ENCODE results near the gene ASCL4.
"Not testable (repeated sequence)": the region's sequence is repeated elsewhere in the genome, so short reads cannot be mapped to it uniquely, and the experiment has no call there.

Gene ASCL4, protein sequence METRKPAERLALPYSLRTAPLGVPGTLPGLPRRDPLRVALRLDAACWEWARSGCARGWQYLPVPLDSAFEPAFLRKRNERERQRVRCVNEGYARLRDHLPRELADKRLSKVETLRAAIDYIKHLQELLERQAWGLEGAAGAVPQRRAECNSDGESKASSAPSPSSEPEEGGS

DNA sequence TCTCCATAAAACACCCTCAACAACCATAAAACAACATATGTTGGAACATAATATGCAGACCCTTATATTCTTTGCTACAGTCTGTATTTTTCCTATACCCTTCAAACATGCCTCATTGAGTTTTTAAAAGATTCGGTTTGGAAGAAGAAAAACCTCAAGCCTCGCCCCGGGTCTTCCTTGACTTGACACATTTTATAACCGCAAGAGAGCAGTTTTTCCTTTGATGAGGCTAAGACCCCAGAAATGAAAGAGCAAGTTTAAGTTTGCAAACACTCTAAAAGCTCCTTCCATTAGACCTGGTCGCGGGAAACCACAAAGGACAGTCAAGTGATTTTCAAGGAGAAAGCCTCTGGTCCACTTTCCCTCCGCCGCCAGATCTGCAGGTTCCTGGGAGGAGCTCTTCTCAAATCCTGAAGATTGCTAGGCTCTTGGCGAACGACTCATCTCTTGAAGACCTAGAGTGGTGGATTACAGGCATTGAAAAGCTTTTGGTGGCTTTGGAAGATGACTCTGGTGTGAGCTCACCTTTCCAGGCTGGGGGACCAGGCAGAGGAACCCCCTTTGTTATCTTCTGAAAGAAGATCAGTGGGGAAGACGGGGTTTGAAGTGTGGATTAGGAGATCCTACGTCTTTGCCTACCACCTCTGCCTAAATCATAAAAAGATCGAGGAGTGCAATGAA lies at the start of gene ASCL4:
TSS of gene ASCL4 (plus strand) at position 356 of the 681 bp plus-strand sequence. CDS start 515 bp downstream, outside the sequence.
- no peak for DNase-seq (ENCODE audit: low read depth in 2 of 2)

DNA sequence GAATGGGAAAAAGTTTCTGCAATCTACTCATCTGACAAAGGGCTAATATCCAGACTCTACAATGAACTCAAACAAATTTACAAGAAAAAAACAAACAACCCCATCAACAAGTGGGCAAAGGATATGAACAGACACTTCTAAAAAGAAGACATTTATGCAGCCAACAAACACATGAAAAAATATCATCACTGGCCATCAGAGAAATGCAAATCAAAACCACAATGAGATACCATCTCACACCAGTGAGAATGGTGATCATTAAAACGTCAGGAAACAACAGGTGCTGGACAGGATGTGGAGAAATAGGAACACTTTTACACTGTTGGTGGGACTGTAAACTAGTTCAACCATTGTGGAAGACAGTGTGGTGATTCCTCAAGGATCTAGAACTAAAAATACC lies 47.2 kb upstream of the ASCL4 start:
- DNase-seq (ENCODE audit: low read depth in 2 of 2) = not testable (repeated sequence)

DNA sequence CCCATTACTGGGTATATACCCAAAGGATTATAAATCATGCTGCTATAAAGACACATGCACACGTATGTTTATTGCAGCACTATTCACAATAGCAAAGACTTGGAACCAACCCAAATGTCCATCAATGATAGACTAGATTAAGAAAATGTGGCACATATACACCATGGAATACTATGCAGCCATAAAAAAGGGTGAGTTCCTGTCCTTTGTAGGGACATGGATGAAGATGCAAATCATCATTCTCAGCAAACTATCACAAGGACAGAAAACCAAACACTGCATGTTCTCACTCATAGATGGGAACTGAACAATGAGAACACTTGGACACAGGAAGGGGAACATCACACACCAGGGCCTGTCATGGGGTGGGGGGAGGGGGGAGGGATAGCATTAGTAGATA lies 46.8 kb upstream of the ASCL4 start:
- not testable (repeated sequence) for DNase-seq (ENCODE audit: low read depth in 2 of 2)

DNA sequence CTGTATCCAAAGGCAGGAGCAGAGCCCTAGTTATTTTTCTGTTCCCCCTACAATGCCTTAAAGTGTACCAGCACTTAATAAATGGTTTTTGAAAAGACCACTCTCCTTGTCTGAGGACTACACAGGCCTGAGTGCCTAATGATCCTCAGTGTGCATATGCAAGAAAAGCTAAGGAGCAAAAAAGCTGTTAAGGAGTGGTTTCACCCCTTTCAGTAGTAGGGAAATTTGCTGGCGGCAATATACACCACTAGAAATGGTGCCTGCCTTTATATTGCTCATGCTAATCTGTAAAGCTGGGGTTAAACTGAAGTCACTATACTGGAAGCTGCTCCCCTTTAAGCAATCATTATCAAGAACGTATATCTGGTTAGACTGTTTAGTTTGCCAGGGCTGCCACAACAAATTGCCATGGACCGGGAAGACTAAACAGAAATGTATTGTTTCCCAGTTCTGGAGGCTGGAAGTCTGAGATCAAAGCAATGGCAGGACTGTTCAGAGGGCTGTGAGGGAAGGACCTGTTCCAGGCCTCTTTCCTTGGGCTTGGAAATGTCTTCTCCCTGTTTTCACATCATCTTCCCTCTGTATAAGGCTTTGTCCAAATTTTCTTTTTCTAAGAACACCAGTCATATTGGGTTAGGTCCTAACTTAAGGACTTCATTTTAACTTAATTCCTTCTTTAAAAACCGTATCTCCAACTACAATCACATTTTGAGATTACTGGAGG lies 43.7 kb upstream of the ASCL4 start:
- DNase-seq (ENCODE audit: low read depth in 2 of 2) = no peak

DNA sequence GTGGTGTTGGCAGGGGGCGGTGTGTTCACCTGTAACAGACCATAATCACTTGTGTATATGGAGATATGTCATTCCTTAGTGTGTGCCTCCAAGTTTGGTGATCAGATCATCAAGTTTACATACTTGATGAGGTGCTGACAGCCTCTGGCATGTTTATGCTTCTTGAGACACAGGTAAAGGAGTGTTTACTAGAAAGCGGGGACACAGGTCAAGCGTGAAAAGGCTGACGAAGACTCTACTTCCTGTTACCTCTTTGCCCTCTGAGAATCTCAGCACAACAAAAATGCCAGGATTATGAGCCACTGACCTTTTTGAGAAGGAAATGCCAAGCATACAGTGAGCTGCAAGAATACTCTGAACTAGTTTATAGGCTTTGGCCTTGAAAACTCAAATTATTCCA lies 43.1 kb upstream of the ASCL4 start:
- no peak for DNase-seq (ENCODE audit: low read depth in 2 of 2)

DNA sequence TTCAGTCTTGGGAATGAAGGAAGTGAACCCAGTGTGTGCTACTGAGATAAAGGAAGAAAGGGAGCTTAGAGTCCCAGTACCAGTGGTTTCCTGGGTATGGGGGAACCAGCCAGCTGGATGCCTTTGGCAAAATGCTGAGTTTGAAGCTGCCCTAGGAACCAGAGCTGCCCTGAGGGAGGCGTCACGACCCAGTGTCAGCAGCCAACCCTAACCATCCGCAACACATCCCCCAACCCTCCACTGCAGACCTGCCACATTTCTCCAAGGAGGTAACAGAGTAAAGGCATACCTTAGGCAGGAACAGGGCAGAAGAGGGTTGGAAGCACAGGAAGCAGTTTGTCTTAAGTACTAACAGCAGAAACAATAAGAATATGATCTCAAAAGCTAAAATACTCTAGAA lies 42.1 kb upstream of the ASCL4 start:
- DNase-seq (ENCODE audit: low read depth in 2 of 2) = no peak

DNA sequence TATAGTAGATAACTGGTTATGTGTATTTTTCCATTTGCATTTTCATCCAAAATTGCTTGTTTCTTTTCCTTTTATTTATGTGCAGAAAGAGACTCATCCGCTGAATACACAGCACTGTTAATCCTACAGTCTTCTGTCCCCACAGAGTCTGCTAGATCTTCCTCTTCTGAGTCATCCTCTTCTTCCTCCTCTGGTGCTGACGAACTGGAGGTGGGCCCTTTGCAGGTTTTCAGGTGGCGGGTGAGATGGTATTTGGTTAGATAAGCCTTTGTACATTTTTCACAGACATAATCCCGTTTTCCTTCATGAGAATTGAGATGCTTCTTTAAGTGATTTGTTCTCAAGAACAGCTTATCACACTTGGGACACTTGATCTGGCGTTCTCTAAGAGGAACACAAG lies 40.4 kb upstream of the ASCL4 start:
- no peak for DNase-seq (ENCODE audit: low read depth in 2 of 2)

DNA sequence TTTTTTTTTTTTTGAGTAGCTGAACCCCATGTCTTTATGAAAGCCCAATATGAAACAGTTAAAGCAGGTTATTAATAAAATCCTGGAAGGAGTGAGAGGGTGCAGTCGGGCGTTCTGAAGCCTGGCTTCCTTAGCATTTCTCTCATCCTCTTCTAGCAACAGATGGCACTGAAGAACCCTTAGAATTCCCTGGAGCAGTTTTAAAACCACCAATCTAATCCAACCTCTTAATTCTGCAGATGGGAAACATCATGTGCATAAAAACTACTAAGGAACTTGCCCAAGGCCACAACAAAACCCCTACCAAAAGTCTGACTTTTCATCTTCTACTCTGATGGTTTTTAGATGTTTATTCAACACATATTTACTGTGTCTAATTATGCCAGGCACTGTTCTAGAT lies 38.7 kb upstream of the ASCL4 start:
- DNase-seq (ENCODE audit: low read depth in 2 of 2) = no peak

DNA sequence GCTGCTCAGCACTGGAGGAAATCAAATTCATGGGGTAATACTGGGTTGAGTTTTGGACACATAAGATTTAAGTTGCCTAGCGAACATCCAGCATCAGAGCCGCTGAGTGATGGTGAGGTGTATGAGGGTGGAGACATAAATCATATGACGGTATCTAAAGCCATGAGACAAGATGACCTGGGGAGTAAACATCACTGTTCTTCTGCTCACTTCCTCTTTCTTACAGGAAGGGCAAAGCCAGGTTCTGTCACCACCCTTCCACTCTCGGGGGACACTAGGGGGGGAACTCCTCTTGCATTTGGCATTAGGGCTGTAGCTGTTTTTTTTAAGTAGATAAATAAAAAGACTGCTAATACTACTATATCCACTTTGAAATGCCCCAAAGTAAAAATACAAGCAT lies 37.6 kb upstream of the ASCL4 start:
- no peak for DNase-seq (ENCODE audit: low read depth in 2 of 2)

DNA sequence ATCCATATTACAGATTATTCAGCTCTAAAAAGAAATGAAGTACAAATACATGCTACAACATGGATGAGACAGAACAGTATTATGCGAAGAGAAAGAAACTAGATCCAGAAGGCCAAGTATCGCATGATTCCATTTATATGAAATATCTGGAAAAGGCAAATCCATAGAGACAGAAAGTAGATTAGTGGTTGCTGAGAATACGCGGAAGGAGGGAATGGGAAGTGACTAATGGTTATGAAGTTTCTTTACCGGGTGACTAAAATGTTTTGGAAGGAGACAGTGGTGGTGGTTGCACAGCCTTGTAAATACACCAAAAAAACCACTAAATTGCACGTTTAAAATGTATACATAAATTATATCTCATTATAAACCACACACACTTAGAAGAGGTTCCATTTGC lies 26.0 kb upstream of the ASCL4 start:
- DNase-seq (ENCODE audit: low read depth in 2 of 2) = no peak

DNA sequence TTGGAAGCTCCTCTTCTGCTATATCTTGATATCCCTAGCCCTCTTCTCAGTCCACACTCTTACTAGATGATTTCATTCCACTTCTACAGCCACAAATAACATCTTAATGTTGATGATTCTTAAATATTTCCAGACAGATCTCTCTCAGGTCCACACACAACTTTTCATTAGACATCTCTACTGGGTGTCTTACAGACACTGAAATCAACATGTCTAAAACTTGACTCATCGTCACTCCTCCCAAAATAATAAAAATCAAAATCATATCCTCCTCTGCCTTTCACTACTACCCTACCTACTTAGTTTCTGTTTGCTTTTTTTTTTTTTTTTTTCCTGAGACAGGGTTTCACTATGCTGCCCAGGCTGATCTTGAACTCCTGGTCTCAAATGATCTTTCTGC lies 25.4 kb upstream of the ASCL4 start:
- no peak for DNase-seq (ENCODE audit: low read depth in 2 of 2)

DNA sequence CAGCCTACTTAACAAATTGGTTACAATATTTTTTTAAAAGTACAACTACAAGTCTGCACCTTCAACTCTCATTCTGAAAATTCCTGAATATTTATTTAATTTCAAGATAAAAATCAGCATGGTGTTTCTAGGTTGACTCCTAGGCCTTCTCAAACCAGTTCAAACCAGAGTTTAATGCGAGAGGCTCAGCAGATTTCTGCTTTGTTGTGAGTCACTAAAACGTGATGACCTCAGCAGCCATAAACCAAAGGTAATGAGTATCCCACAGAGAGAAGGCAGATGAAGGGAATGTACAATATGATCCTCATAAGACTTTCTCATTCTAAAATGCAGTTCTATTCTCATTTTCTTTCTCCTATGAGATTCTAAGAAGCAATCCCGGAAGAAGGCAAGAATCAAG lies 15.1 kb upstream of the ASCL4 start:
- DNase-seq (ENCODE audit: low read depth in 2 of 2) = no peak

DNA sequence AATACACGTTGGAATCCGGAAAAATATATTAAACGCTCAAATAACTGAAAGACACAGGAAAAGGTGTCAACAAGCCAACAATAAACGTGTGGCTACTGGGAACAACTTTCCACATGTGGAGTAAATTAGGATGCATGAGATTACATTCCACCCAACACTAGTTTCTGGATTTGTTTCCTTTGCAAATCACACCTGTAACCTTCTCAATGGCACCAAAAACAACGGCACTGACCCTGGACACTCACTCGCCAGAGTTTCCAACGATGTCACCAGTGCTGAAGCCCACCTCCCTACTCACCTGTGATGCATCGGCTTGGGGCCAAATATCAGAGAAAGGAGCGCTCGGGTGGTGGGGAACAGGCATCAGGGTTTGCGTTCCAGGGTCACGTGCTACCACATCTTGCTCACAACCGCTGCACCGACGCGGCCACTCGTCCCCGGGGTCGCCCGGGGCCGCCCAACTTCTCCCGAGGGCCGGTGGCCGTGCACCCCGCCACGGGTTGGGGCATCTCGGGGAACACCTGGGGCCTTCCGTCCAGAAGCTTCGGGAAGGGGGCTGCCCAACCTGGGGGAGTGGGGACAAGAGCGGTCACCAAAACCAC lies 14.2 kb upstream of the ASCL4 start:
- no peak for DNase-seq (ENCODE audit: low read depth in 2 of 2)

DNA sequence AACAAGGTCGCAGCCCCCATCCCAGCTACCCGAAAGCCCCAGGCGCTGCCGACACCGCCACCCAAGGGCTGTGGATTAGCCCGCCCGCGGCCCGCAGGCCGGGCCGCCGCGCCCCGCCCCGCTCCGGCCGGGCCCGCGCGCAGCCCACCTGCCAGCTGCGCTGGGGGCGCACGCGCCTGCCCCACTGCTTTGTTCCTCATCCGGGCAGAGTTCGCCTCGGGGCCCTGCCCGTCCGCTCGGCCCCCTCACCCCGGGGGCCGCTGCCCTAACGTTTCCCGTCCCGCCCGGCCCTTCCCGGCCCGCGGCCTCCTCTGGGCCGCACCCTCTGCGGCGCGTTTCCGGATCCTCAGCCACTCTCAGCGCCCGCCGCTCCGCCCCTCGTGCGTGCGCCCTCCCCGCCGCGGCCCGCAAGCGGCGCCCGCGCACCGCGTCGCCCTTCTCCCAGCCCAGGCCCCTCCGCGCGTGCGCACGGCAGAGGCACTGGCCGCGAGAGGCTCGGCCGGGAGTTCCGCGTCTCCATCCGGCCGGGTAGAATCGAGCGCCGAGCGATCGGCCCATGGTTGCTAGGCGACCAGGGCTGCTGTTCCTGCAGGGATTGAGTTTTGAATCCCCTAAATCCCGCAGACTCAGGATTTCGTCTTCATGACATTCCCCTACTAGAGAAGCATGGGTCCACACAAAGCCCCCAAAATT lies 13.5 kb upstream of the ASCL4 start, which contains the start of gene PRDM4:
TSS of gene PRDM4 (minus strand) at position 329 of the 693 bp plus-strand sequence. CDS start 622 bp downstream, outside the sequence.
- DNase-seq (ENCODE audit: low read depth in 2 of 2) = peak; percentile 68 to 71

DNA sequence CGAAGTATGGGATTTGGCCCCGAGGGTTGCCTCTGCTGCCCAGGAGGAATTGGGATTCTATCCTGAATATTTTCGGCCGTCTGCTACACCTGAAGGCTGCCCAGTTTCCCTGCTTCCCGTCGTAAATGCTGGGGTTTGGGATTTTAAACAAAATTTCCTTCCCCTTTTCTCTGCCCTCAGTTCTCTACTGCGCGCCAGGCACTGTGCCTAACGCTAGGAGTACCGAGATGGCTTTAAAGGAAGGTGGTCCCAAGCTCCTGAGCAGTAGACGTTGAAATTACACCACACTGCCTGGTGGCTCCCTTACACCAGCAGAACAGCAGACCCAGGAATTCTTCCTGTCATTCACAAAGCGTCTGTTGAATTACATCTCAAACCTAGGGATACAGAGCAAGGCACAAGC lies 13.0 kb upstream of the ASCL4 start:
- no peak for DNase-seq (ENCODE audit: low read depth in 2 of 2)

DNA sequence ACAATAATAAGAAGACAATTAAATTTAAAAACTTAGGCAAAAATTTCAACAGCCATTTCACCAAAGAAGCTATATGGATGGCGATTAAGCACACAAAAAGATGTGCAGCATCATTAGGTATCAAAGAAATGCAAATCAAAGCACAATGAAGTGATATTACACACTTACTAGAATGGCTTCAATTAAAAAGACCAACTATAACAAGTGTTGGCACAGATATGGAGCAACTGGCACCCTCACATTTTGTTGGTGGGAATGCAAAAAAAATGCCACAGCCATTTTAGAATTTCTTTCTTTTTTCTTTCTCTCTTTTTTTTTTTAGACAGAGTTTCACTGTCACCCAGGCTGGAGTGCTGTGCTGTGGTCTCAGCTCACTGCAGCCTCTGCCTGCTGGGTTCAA lies 11.6 kb upstream of the ASCL4 start:
- DNase-seq (ENCODE audit: low read depth in 2 of 2) = no peak

DNA sequence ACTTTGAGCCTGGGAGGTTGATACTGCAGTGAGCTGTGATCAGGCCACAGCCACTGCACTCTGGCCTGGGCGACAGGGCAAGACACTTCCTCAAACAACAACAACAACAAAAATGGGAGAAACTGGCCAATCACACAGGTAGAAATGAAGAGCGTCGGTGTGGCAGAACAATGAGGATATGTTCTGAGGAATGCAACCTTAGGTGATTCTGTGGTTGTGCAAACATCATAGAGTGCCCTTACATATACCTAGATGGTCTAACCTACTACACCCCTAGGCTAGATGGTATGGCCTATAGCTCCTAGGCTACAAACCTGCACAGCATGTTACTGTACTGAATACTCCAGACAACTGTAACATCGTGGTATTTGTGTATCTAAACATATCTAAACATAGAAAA lies 9.9 kb upstream of the ASCL4 start:
- DNase-seq (ENCODE audit: low read depth in 2 of 2) = no peak

DNA sequence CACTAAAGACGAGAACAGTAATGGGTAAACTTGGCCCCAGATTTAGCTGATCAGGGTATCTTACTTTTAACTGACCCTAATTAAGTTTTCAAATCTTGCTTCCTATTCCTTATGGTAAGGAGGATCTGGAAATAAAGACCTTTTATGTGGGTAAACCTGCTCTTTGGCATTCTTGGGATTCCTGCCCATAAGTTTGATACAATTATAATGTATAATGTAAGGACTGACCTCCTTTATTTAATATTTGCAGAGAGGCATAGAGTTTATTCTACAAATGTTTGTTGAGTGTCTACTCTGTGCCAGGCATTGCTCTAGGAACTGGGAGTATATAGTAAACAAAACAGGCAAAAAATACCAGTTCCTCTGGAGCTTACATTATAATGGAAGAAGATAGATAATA lies 9.2 kb upstream of the ASCL4 start:
- no peak for DNase-seq (ENCODE audit: low read depth in 2 of 2)

DNA sequence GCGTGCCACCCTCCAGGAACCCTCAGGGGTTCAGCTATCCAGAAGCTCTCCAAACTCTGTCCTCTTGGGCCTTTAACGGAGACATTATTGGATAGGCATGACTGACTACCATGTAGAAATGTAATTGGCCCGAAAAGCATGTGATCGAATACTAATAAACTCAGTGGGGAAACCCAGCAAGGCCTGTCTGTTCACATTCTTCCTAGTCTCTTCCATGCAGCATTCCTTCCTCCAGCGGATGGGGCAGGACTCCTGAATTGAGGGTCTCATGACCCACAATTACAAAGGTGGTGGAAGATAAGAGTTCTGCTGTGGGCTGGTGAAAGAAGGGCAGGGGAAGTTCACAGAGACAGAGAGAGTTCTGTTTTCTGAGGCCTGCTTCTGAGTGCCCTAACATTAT lies 7.0 kb upstream of the ASCL4 start:
- no peak for DNase-seq (ENCODE audit: low read depth in 2 of 2)

DNA sequence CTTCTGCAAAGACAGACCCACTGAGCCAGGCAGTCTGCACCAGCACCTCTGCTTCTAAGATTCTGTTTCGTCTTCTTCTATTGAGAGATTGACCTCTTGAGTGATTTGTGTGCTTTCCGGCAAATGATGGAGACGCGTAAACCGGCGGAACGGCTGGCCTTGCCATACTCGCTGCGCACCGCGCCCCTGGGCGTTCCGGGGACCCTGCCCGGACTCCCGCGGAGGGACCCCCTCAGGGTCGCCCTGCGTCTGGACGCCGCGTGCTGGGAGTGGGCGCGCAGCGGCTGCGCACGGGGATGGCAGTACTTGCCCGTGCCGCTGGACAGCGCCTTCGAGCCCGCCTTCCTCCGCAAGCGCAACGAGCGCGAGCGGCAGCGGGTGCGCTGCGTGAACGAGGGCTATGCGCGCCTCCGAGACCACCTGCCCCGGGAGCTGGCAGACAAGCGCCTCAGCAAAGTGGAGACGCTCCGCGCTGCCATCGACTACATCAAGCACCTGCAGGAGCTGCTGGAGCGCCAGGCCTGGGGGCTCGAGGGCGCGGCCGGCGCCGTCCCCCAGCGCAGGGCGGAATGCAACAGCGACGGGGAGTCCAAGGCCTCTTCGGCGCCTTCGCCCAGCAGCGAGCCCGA lies 703 bp downstream of the ASCL4 start:
- DNase-seq (ENCODE audit: low read depth in 2 of 2) = no peak

DNA sequence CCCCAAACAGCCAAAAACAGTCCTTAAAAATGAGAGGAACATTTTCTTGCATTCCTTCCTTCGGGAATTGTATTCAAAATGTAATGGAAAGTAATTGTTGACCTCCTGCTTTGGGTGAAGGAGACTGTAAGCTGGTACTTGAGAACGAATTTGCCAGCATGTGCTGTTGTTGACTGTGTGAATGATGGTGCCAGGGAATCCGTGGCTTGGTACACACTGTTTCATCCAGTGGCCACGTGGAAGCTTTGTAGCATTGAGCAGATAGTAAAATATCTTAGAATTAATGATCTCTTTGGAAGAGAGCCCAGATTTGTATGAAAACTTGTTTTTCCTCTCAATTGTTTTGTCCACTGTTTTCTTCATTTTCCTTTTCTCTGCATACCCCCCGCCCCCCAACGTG lies 1.7 kb downstream of the ASCL4 start:
- no peak for DNase-seq (ENCODE audit: low read depth in 2 of 2)
